Panc1 (cell line): Measurements from ENCODE around the gene STRADA. TPM values are rescaled to one million over a fixed set of nuclear protein-coding genes. Genes with fewer than 3 reads are reported as not detected.

Experiments used
- ATAC-seq: fragments of 200-7000 bp; cut with Tn5 transposase; 2 replicates; pipeline ENCODE4 v1.9.1; 2020; ENCODE audit warnings: mild to moderate bottlenecking, moderate library complexity
- BruUV-seq: library from RNA; stranded (reverse); fragments of 400-500 nt; replicated peaks from 2 replicates; lab custom pipeline; 2021; lab: Mats Ljungman, UMichigan
- CTCF ChIA-PET: fragments of 300-600 bp; sonication (Branson Sonifier 250); formaldehyde crosslinking; loops from one replicate; lab custom pipeline; 2022; ENCODE audit warnings: antibody characterized with exemption; lab: Charles Lee
- POLR2A ChIA-PET: fragments of 300-600 bp; sonication (Branson Sonifier 250); formaldehyde crosslinking; loops from one replicate; lab custom pipeline; 2022; ENCODE audit warnings: antibody characterized with exemption; lab: Charles Lee
- DNase-seq: peaks from one replicate; pipeline ENCODE4 v3.0.0-alpha.2; 2010; ENCODE audit warnings: low read depth, low spot score
- H3K27ac ChIP-seq: 2 replicates; pipeline ENCODE4 v1.5.1; 2011; ENCODE audit warnings: mild to moderate bottlenecking, low read length, inconsistent platforms
- H3K27me3 ChIP-seq: fragments of 200-500 bp; sonication (Bioruptor generic); 2 replicates; pipeline ENCODE4 v1.6.0; 2014; ENCODE audit warnings: low read length, inconsistent platforms; ENCODE audit not compliant: control insufficient read depth, insufficient read depth
- H3K36me3 ChIP-seq: fragments of 200-500 bp; sonication (Bioruptor generic); 2 replicates; pipeline ENCODE4 v1.5.1; 2014; ENCODE audit warnings: inconsistent platforms, mild to moderate bottlenecking, low read length, moderate library complexity; ENCODE audit not compliant: control insufficient read depth, insufficient read depth
- H3K4me1 ChIP-seq: 2 replicates; pipeline ENCODE4 v1.5.1; 2011; ENCODE audit warnings: inconsistent platforms, mild to moderate bottlenecking, low read length, moderate library complexity; ENCODE audit not compliant: control insufficient read depth, insufficient read depth
- H3K4me3 ChIP-seq, 2 experiments: 2 replicates each; pipeline ENCODE4 v1.5.1; 2011 to 2012; ENCODE audit warnings: low read depth in 2 of 2, low read length in 2 of 2, mild to moderate bottlenecking in 2 of 2, inconsistent platforms in 1 of 2, moderate library complexity in 1 of 2
- H3K9me3 ChIP-seq: fragments of 200-500 bp; sonication (Bioruptor generic); 2 replicates; pipeline ENCODE4 v1.5.1; 2014; ENCODE audit warnings: low read depth, mild to moderate bottlenecking, inconsistent platforms, low read length, moderate library complexity; ENCODE audit not compliant: control insufficient read depth, insufficient read depth
- CTCF ChIP-seq: fragments of 450-650 bp; IDR thresholded peaks from 2 replicates; pipeline ENCODE4 v1.5.1; 2017; ENCODE audit warnings: mild to moderate bottlenecking
- POLR2AphosphoS5 ChIP-seq: IDR thresholded peaks from 2 replicates; pipeline ENCODE4 v1.6.1; 2012; ENCODE audit warnings: mild to moderate bottlenecking, low read depth, low read length, moderate library complexity
- REST ChIP-seq, 2 experiments: IDR thresholded peaks; 2 replicates each; pipeline ENCODE4 v1.6.1; 2011 to 2012; ENCODE audit warnings: low read depth in 2 of 2, control low read depth in 1 of 2, low read length in 1 of 2, mild to moderate bottlenecking in 1 of 2, moderate library complexity in 1 of 2; ENCODE audit not compliant: insufficient read depth in 1 of 2
- SIN3A ChIP-seq: IDR thresholded peaks from 2 replicates; pipeline ENCODE4 v1.6.1; 2012; ENCODE audit warnings: low read depth, mild to moderate bottlenecking, low read length, moderate library complexity, borderline replicate concordance; ENCODE audit not compliant: insufficient read depth
- TCF7L2 ChIP-seq: IDR thresholded peaks from 2 replicates; pipeline ENCODE4 v1.6.1; 2011; ENCODE audit warnings: mild to moderate bottlenecking, low read depth, low read length, inconsistent platforms
- in situ Hi-C: cut with HindIII; loops from 2 replicates; pipeline ENCODE4 v1.10.0; 2016; ENCODE audit warnings: low sequenced_read_pairs, low pct_unique_long_range_greater_than_20kb
- intact Hi-C: fragments of 100-400 bp; cut with micrococcal nuclease; formaldehyde crosslinking; loops from one replicate; pipeline ENCODE4 v1.10.0; 2022; ENCODE audit not compliant: unreplicated experiment
- total RNA-seq: library from RNA; stranded (reverse); gene quantifications from one replicate; pipeline ENCODE4 v1.2.1, GENCODE V29; 2021; ENCODE audit not compliant: unreplicated experiment

STRADA gene
- total RNA-seq, 1 experiment from 2014 or later, result 26.0 TPM

GRCh38 chr17:63657786-63658185 is 83.8 kb downstream of the STRADA start:
- H3K4me3 ChIP-seq, result no peak overlapping the region
- CTCF ChIA-PET, result no interaction called here
- no TSS peak for BruUV-seq
- no peaks in the 10 kb centered on the region for H3K4me1 ChIP-seq
- ATAC-seq (no peak), DNase-seq (no peak)
- no peaks in the 10 kb centered on the region for H3K9me3 ChIP-seq
- TF ChIP-seq CTCF, result no peak
- intact Hi-C loops, result no loop called here
- no peaks in the 10 kb centered on the region; the same call in 1 of the 2 replicates for H3K36me3 ChIP-seq
- POLR2A ChIA-PET, result no interaction called here
- in situ Hi-C loops, result no loop called here
- H3K27ac ChIP-seq, result no peak overlapping the region
- H3K27me3 ChIP-seq, result no peaks in the 10 kb centered on the region

- intact Hi-C loops, result no loop called here
- no peak for TF ChIP-seq POLR2AphosphoS5
- no peak for TF ChIP-seq SIN3A
- TF ChIP-seq CTCF, result no peak
- no peak for TF ChIP-seq TCF7L2
- no peak for TF ChIP-seq REST (IDR thresholded peaks at IDR 0.05; ENCODE audit: insufficient read depth in 1 of 2, low read depth in 2 of 2, low read length in 1 of 2)
- Histone ChIP-seq H3K27me3 (no peaks in the 10 kb centered on the region), H3K27ac (no peak overlapping the region), H3K36me3 (no peaks in the 10 kb centered on the region; the same call in 1 of the 2 replicates), H3K4me3 (no peak overlapping the region), H3K9me3 (no peaks in the 10 kb centered on the region), H3K4me1 (no peaks in the 10 kb centered on the region)
- in situ Hi-C loops, result no loop called here
- ATAC-seq, result no peak
- ChIA-PET POLR2A (no interaction called here), CTCF (no interaction called here)
- BruUV-seq, result no TSS peak
- DNase-seq, result no peak
Observed at GRCh38 chr17:63653050-63653449, 88.5 kb downstream of the STRADA start.

Other genes starting within 250 kb of the STRADA start
- not detected for gene KCNH6, start 218.4 kb downstream of the STRADA start, total RNA-seq
- gene DCAF7, start 191.3 kb downstream of the STRADA start, total RNA-seq, result 60.4 TPM
- gene TACO1, start 140.9 kb downstream of the STRADA start, total RNA-seq, result 17.9 TPM
- 22.3 TPM for gene MAP3K3, start 119.4 kb downstream of the STRADA start, total RNA-seq
- gene LIMD2, start 41.7 kb downstream of the STRADA start, total RNA-seq, result 15.3 TPM
- gene CCDC47, start 31.8 kb upstream of the STRADA start, total RNA-seq, result 64.8 TPM
- 89.6 TPM for gene DDX42, start 32.4 kb upstream of the STRADA start, total RNA-seq
- 145 TPM for gene PSMC5, start 85.6 kb upstream of the STRADA start, total RNA-seq
- gene FTSJ3, start 85.9 kb upstream of the STRADA start, total RNA-seq, result 41.3 TPM
- 59.4 TPM for gene SMARCD2, start 100.9 kb upstream of the STRADA start, total RNA-seq
- not detected for gene CSH2, start 131.9 kb upstream of the STRADA start, total RNA-seq
- not detected for gene GH2, start 140.1 kb upstream of the STRADA start, total RNA-seq
- not detected for gene CSH1, start 154.8 kb upstream of the STRADA start, total RNA-seq
- not detected for gene CSHL1, start 169.5 kb upstream of the STRADA start, total RNA-seq
- gene GH1, start 177.0 kb upstream of the STRADA start, total RNA-seq, result not detected
- not detected for gene CD79B, start 190.5 kb upstream of the STRADA start, total RNA-seq
- gene SCN4A, start 231.1 kb upstream of the STRADA start, total RNA-seq, result 0.03 TPM